DLD1 (cell line): ENCODE data around the gene RAD23A.

ENCODE experiments used
- in situ Hi-C: cut with HindIII; loops from 2 replicates; pipeline ENCODE4 v1.10.0; 2017; ENCODE audit warnings: low sequenced_read_pairs

RAD23A gene

DNA sequence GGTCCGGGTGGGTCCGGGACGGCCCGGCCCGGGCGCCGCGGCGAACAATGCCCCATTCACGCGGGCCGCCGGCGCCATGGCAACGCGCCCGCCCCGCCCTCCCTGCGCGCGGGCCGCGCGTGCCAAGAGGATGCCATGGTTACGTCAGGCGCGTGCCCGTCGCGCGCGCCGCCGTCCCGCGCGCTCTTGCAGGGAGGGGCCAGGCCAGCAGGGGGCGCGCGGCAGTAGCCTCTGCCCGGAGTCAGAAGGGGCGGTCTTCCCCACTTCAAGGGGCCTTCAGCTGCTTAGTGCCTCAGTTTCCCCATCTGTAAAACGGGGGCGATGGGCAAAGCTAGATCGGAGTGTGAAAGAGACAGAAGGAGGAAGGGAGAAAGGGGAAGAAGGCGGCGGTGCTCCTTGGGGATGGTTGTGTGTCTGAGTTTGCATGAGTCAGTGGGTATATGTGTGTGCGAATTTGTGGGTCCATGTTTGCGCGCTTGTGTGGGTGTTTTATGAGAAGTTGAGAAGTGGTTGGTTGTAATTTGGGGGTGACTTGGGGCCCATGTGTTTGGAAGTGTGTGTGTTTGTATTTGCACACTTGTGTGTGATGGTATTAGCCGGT, 38.0 kb downstream of the RAD23A start:
- in situ Hi-C loops, result no loop called here

GRCh38 chr19:12984143-12984627, 38.5 kb downstream of the RAD23A start:
- in situ Hi-C loops, result no loop called here

GRCh38 chr19:12984683-12985048, 39.0 kb downstream of the RAD23A start:
- in situ Hi-C loops, result no loop called here

- in situ Hi-C loops, result no loop called here
These were observed 39.6 kb downstream of the RAD23A start for GRCh38 chr19:12985049-12985776.

DNA sequence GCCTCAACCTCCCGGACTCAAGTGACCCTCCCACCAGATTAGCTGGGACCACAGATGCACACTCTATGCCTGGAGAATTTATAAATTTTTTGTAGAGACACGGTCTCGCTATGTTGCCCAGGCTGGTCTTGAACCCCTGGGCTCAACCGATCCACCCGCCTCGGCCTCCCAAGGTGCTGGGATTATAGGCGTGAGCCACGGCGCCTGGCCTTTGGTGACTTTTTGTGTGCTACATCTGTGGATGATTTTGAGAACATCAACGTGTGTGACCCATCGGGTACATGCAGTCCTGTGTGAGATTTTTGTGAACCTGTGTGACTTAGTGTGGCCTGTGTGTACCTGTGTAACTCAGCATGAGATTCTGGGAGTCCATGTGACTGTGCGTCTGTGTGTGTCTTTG, 41.1 kb downstream of the RAD23A start:
- in situ Hi-C loops, result no loop called here

DNA sequence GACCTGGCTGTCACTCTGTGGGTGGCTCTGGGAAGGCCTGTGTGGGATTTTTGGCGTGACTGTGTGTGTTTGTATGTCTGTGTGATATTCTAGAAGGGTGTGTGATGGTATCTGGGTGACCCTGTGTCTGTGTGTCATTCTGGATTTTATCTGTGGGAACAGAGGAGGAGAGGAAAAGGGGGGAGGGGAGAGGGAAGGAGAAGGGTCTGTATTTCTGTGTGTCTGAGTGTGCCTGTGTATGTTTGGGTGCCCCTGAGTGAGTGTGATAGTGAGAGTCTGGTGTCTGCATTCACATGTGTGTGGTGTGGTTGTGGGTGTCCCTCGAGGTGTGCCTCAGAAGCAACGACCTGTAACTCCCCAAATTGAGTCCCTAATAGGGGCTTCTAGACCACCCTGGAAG, 41.5 kb downstream of the RAD23A start:
- in situ Hi-C loops, result no loop called here

DNA sequence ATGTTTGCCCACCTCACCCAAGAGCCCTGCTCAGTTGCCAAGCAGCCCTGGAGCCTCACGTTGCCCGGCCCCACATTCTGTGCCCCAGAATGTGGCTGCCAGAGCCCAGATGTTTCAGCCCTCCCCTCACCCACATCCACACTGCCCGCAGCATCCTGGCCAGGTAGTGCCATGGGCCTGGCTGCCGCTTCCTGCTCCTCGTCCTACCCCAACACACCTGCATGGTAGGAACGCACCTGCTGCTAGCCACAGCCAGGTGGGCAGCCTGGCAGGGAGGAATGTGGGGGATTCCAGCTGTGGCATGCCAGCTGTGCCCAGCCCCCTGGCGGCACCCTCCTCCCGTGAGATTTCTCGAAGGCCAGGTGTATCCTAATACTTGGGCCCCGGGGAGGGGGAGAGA, 42.1 kb downstream of the RAD23A start:
- in situ Hi-C loops, result no loop called here

DNA sequence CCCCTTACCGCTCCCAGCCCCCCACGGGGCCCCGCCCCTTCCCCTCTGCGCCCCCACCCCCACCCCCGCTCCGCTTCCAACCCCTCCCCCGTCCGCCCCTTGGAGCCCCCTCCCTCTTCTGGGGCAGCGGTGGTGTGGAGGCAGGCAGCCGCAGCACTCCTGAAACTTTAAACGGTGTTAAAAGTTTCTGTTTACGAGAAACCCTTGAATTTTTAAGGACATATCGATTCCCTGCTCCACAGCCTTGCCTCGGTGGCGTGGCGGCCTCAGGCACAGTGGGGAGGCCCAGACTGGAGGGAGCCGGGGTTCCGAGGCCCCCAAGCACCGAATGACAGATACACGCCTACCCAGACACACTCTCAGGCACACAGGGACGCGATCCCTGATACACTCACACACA, 44.8 kb downstream of the RAD23A start:
- in situ Hi-C loops, result no loop called here

- in situ Hi-C loops, result no loop called here
These were observed 45.2 kb downstream of the RAD23A start for GRCh38 chr19:12990853-12991252.

GRCh38 chr19:12991296-12991695, 45.6 kb downstream of the RAD23A start:
- in situ Hi-C loops, result no loop called here

- in situ Hi-C loops, result no loop called here
These were observed 47.1 kb downstream of the RAD23A start for GRCh38 chr19:12992729-12993128.

GRCh38 chr19:12993562-12993961, 47.9 kb downstream of the RAD23A start:
- in situ Hi-C loops, result no loop called here

DNA sequence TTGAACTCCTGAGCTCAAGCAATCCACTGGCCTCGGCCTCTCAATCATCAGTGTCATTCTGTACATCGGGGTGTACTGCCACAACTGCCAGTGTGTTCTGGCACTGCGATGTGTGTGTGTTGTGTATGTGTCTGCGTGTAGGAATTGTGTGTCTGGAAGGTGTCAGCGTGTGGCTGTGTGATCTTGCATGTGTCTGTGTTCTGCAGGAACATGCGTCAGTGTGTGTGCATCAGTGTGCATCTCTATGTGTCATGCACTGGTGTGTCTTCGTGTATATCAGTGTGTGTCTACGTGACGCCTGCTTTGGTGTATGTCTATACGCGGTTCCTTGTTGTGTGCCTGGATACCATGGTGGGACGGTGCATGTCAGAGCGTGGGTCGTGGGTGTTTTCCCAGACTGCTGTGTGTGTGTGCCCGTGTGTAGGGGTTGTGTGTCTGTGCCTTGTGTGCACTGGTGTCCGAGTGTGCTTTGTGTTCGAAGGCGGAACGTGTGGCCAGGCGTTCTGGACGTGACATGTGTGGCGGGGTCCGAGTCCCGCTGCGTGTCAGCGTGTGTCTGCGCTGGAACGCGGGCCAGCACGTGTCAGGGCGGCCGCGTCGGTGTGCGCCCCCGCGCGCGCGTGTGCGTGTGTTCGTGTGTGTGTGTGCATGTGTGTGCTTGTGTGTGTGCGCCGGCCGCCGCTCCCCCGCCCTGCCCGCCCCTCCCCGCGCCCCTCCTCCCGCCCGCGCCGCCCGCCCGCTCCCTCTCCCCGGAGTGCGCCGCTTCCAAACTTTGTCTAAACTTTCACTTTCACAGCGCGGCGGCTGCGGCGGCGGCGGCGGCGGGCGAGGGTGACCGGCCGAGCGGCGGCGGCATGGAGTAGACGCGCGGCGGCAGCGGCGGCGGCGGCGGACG, 49.3 kb downstream of the RAD23A start, which contains the start of gene NFIX:
Gene NFIX (plus strand): TSS at position 775 of the 895 bp plus-strand sequence. CDS start 363 bp downstream, outside the sequence.
- in situ Hi-C loops, result no loop called here

- in situ Hi-C loops, result no loop called here
These were observed 50.1 kb downstream of the RAD23A start for GRCh38 chr19:12995596-12996405.

GRCh38 chr19:12996406-12997094, 50.9 kb downstream of the RAD23A start:
- in situ Hi-C loops, result no loop called here

DNA sequence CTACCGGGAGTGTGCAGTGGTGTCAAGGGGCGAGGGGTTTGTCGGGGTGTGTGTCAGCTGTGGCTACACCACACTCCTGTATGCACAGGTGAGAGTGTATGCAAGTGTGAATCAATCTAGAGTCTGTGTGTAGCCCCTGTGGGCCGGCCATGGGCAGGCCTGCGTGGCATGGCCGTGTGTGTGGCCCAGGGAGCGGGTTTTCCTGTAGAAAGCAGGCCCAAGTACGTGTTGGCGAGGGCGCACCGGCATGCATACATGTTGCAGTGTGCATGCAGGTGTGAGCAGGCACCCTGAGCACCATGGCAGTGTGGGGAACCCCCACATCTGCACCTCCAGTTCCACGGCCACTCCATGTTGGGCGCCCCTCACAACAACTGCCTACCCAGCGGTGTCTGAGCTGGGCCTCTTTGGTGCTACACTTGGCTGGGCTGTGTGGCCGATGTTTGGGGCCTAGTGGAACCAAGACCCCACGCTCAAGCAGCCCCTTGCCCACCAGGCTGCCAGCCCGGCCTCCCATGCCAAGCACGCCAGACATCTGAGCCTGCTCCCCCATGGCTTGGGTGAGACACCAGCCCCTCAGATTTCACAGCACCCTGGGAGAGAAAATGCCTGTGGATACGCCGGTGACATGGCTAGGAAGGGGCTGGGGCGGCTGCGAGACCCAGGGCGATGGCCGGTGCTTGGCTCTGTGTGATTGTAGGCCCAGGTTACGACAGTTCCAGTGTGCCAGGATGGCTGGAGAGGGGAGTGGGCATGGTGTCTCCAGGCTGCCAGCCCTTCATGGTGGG, 51.7 kb downstream of the RAD23A start:
- in situ Hi-C loops, result no loop called here

- in situ Hi-C loops, result no loop called here
These were observed 52.6 kb downstream of the RAD23A start for GRCh38 chr19:12997967-12998940.

DNA sequence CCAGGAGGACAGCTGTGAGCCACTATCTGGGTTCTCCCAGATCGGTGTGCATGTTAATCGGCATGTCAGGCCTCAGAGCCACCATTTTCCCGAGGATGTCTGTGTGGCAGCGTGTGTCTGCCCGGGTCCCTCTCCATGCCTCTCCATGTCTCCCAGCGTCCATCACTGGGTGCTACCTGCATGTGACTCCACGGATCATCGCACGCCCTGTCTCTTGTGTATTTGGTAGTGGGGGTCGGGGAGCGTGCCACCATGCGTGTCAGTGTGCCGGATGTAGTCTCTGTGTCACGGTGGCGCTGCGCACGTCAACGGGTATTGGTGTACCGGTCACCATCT, 55.5 kb downstream of the RAD23A start:
- in situ Hi-C loops, result no loop called here
